Spleen (tissue), 7 donors: ENCODE data around the gene MAN1A2.

Experiments
- POLR2AphosphoS5 ChIP-seq, 3 donors: sonication (generic); formaldehyde crosslinking; IDR thresholded peaks; one replicate each; pipeline ENCODE4 v1.5.1; 2017; ENCODE audit warnings: antibody characterized with exemption in 3 of 3
- TF ChIP-seq, protein P1 (sequence below), 11 experiments: fragments of 200-600 bp in 7 of 11; fragments of 450-650 bp in 4 of 11; sonication (generic) in 4 of 11; IDR thresholded peaks in 8 of 11; conservative IDR thresholded peaks in 3 of 11; 1 replicate in 7 of 11; 2 replicates in 4 of 11; pipeline versions ENCODE4 v1.4.0 to v1.8.0; 2016 to 2021; ENCODE audit warnings: antibody characterized with exemption in 11 of 11, inconsistent platforms in 4 of 11, mild to moderate bottlenecking in 1 of 11
- donor health status: DM: no; HTN: no; CAD: no; lungs with moderate emphysema.
- donor health status: DM: no; HTN: no; CAD: no.
- donor health status: DM: no; HTN: no; CAD: no.

DNA sequence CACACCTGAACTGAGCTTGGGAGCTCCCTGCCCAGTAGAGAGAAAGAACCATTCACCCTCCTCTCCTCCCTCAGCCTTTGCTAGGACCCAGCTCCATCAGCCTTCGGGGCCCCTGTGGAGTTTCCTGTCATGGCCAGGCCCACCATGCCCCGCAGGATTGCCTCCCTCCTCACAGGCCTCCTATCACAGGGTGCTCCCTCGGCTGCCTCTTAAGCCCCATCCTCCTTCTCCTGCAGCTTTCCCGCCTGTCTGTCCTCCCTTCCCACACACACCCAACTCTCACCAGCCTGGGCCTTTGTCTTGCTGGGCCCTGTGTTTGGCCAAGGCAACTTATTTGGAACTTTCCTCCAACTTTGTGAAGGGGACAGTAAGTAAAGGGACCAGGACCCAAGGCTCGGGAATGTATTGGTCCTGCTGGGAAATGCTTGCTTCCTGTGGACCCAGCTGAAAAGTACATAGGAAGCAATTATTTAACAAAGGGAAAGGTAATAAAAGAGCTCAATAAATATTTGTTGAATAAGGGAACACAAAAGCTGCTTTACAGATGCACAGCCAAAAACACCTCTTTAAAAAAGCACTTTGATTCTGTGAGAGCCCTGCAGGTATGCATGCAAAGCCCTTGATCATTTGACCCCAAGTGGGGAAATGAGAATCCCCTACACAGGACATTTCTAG is 207.0 kb downstream of the MAN1A2 start:
- no peak for TF ChIP-seq POLR2AphosphoS5 (IDR thresholded peaks at IDR 0.05)
- TF ChIP-seq, protein P1, sequence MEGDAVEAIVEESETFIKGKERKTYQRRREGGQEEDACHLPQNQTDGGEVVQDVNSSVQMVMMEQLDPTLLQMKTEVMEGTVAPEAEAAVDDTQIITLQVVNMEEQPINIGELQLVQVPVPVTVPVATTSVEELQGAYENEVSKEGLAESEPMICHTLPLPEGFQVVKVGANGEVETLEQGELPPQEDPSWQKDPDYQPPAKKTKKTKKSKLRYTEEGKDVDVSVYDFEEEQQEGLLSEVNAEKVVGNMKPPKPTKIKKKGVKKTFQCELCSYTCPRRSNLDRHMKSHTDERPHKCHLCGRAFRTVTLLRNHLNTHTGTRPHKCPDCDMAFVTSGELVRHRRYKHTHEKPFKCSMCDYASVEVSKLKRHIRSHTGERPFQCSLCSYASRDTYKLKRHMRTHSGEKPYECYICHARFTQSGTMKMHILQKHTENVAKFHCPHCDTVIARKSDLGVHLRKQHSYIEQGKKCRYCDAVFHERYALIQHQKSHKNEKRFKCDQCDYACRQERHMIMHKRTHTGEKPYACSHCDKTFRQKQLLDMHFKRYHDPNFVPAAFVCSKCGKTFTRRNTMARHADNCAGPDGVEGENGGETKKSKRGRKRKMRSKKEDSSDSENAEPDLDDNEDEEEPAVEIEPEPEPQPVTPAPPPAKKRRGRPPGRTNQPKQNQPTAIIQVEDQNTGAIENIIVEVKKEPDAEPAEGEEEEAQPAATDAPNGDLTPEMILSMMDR (IDR thresholded peaks at IDR 0.05 in 8 of 11, conservative IDR thresholded peaks at IDR 0.05 in 3 of 11): no peak
